ENCODE data around the gene JAKMIP1.

DNA sequence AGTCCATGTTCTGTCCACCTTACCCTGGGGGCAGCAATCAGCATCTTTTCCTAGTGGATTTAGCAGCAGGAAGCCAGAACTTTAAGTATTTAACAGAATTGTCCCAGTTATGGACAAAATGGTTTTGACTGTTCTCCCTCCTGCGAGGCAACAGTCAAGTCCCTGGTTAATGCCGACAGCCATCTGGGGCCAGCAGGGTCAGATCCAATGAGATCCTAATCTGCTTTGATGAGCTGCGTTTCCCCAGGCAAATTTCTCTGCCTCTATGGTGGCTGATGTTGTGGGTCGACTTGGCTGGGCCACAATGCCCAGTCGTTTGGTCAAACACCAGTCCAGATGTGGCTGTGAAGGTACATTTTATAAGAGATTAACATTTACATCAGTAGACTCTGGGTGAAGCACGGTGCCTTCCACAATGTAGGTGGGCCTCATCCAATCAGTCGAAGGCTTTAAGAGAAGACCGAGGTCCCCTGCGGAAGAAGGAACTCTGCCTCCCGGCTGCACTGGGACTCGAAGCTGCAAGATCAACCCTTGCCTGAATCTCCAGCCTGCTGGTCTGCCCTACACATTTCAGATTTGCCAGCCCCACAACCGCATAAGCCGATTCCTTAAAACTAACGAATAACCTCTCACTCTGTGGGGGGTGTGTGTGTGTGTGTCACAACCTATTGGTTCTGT is 93.1 kb downstream of the JAKMIP1 start:
- TF ChIP-seq, protein P1, sequence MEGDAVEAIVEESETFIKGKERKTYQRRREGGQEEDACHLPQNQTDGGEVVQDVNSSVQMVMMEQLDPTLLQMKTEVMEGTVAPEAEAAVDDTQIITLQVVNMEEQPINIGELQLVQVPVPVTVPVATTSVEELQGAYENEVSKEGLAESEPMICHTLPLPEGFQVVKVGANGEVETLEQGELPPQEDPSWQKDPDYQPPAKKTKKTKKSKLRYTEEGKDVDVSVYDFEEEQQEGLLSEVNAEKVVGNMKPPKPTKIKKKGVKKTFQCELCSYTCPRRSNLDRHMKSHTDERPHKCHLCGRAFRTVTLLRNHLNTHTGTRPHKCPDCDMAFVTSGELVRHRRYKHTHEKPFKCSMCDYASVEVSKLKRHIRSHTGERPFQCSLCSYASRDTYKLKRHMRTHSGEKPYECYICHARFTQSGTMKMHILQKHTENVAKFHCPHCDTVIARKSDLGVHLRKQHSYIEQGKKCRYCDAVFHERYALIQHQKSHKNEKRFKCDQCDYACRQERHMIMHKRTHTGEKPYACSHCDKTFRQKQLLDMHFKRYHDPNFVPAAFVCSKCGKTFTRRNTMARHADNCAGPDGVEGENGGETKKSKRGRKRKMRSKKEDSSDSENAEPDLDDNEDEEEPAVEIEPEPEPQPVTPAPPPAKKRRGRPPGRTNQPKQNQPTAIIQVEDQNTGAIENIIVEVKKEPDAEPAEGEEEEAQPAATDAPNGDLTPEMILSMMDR (conservative IDR thresholded peaks at IDR 0.05): no peak
- TF ChIP-seq EZH2 (IDR thresholded peaks at IDR 0.05; ENCODE audit: low read depth): no peak

Data from PC-9 (cell line).